CD14-positive monocyte (primary cell): Measurements from ENCODE around the gene ACSL1. TPM values are rescaled to one million over a fixed set of nuclear protein-coding genes. Genes with fewer than 3 reads are reported as not detected.

Experiments used
- DNase-seq, 3 donors: peaks; one replicate each; pipeline ENCODE4 v3.0.0-alpha.2; 2011 to 2022
- H2AFZ ChIP-seq: 2 replicates; pipeline ENCODE4 v1.6.0; 2012; ENCODE audit warnings: mild to moderate bottlenecking, low read depth, low read length, inconsistent platforms; ENCODE audit not compliant: insufficient read depth, poor library complexity, severe bottlenecking
- H3K27ac ChIP-seq, 2 donors: 1 replicate in 1 of 2; 2 replicates in 1 of 2; pipeline ENCODE4 v1.5.1; 2012 to 2013; ENCODE audit warnings: low read length in 2 of 2, control low read depth in 1 of 2, inconsistent platforms in 1 of 2, low read depth in 1 of 2, mild to moderate bottlenecking in 1 of 2
- H3K27me3 ChIP-seq, 2 donors: one replicate each; pipeline versions ENCODE4 v1.6.0 to v1.6.1; 2011 to 2013; ENCODE audit warnings: low read length in 2 of 2; ENCODE audit not compliant: control insufficient read depth in 2 of 2, insufficient read depth in 2 of 2
- H3K36me3 ChIP-seq, 2 donors: replicated peaks in 1 of 2; 1 replicate in 1 of 2; 2 replicates in 1 of 2; pipeline versions ENCODE4 v1.5.1 to v1.6.1; 2012 to 2013; ENCODE audit warnings: low read length in 2 of 2, control low read depth in 1 of 2, inconsistent platforms in 1 of 2, mild to moderate bottlenecking in 1 of 2; ENCODE audit not compliant: insufficient read depth in 2 of 2, control insufficient read depth in 1 of 2
- H3K4me1 ChIP-seq, 2 donors: 1 replicate in 1 of 2; 2 replicates in 1 of 2; pipeline versions ENCODE4 v1.5.1 to v1.6.1; 2012 to 2013; ENCODE audit warnings: low read length in 2 of 2, control low read depth in 1 of 2, inconsistent platforms in 1 of 2, mild to moderate bottlenecking in 1 of 2, moderate library complexity in 1 of 2; ENCODE audit not compliant: insufficient read depth in 2 of 2, control insufficient read depth in 1 of 2
- H3K4me2 ChIP-seq: replicated peaks from 2 replicates; pipeline ENCODE3; 2012; ENCODE audit warnings: low read length, moderate library complexity, mild to moderate bottlenecking; ENCODE audit not compliant: poor library complexity, severe bottlenecking; ENCODE audit errors: extremely low read depth
- H3K4me3 ChIP-seq, 3 experiments: fragments of 200-600 bp in 1 of 3; sonication (generic) in 1 of 3; replicated peaks in 1 of 3; 1 replicate in 2 of 3; 2 replicates in 1 of 3; pipeline ENCODE4 v1.5.1; 2011 to 2013; ENCODE audit warnings: low read length in 3 of 3, mild to moderate bottlenecking in 3 of 3, control low read depth in 2 of 3, low read depth in 2 of 3, inconsistent platforms in 1 of 3, moderate library complexity in 1 of 3
- H3K79me2 ChIP-seq: 2 replicates; pipeline ENCODE4 v1.6.0; 2012; ENCODE audit warnings: mild to moderate bottlenecking, control low read depth, inconsistent platforms, low read length, moderate library complexity; ENCODE audit not compliant: insufficient read depth
- H3K9ac ChIP-seq: 2 replicates; pipeline ENCODE4 v1.6.0; 2017; ENCODE audit warnings: low read length, mild to moderate bottlenecking; ENCODE audit not compliant: insufficient read depth, poor library complexity, severe bottlenecking
- H3K9me3 ChIP-seq, 2 donors: replicated peaks in 1 of 2; 1 replicate in 1 of 2; 2 replicates in 1 of 2; pipeline versions ENCODE4 v1.5.1 to v1.6.1; 2012 to 2013; ENCODE audit warnings: low read length in 2 of 2, control low read depth in 1 of 2; ENCODE audit not compliant: control insufficient read depth in 1 of 2, insufficient read depth in 1 of 2
- H4K20me1 ChIP-seq: 2 replicates; pipeline ENCODE4 v1.6.0; 2012; ENCODE audit warnings: mild to moderate bottlenecking, low read length, control low read depth, moderate library complexity; ENCODE audit not compliant: insufficient read depth
- H3K27ac Mint-ChIP-seq, 7 donors: one replicate each; pipeline ENCODE4 v1.8.0; 2020; ENCODE audit warnings: mild to moderate bottlenecking in 7 of 7, mixed read lengths in 7 of 7, moderate library complexity in 6 of 7, inconsistent platforms in 2 of 7
- H3K27me3 Mint-ChIP-seq, 3 donors: one replicate each; pipeline ENCODE4 v1.8.0; 2021 to 2022; ENCODE audit warnings: low read depth in 3 of 3, mild to moderate bottlenecking in 3 of 3, mixed read lengths in 3 of 3, moderate library complexity in 3 of 3, inconsistent platforms in 1 of 3
- H3K36me3 Mint-ChIP-seq, 2 donors: one replicate each; pipeline ENCODE4 v1.8.0; 2020; ENCODE audit warnings: mixed read lengths in 2 of 2, inconsistent platforms in 1 of 2, mild to moderate bottlenecking in 1 of 2
- H3K4me1 Mint-ChIP-seq: one replicate; pipeline ENCODE4 v1.8.0; 2020; ENCODE audit warnings: mild to moderate bottlenecking, mixed read lengths
- H3K4me3 Mint-ChIP-seq, 2 donors: one replicate each; pipeline ENCODE4 v1.8.0; 2020; ENCODE audit warnings: mild to moderate bottlenecking in 2 of 2, mixed read lengths in 2 of 2, moderate library complexity in 1 of 2
- H3K9me3 Mint-ChIP-seq, 7 donors: one replicate each; pipeline ENCODE4 v1.8.0; 2020 to 2022; ENCODE audit warnings: mixed read lengths in 7 of 7, mild to moderate bottlenecking in 6 of 7, moderate library complexity in 6 of 7, inconsistent platforms in 2 of 7
- WGBS: methylation state at CpG from one replicate; pipeline ENCODE4 v1.1.5; 2013; ENCODE audit warnings: missing lambda C conversion rate; ENCODE audit not compliant: insufficient coverage; 5-methylcytosine and 5-hydroxymethylcytosine counted together
- intact Hi-C, 2 donors: fragments of 100-400 bp; cut with micrococcal nuclease; formaldehyde crosslinking; loops; one replicate each; pipeline versions ENCODE4 v1.15.0 to v1.15.1; 2023
- polyA plus RNA-seq, 3 donors: library from polyadenylated mRNA; depleted of rRNA in 1 of 3; unstranded in 2 of 3; stranded (reverse) in 1 of 3; fragments of 300-500 nt in 2 of 3; fragments of >200 nt in 1 of 3; fragmentation: Illumina TruSeq in 2 of 3; gene quantifications; 1 replicate in 2 of 3; 2 replicates in 1 of 3; pipeline ENCODE4 v1.2.3, GENCODE V29; 2012 to 2021
- TF ChIP-seq, protein P1 (sequence below): fragments of 200-600 bp; IDR thresholded peaks from one replicate; pipeline ENCODE4 v1.8.0; 2022; ENCODE audit warnings: antibody characterized with exemption, mild to moderate bottlenecking

Gene ACSL1
- polyA plus RNA-seq, 3 donors = 72.4 to 115 (median 115) TPM

DNA sequence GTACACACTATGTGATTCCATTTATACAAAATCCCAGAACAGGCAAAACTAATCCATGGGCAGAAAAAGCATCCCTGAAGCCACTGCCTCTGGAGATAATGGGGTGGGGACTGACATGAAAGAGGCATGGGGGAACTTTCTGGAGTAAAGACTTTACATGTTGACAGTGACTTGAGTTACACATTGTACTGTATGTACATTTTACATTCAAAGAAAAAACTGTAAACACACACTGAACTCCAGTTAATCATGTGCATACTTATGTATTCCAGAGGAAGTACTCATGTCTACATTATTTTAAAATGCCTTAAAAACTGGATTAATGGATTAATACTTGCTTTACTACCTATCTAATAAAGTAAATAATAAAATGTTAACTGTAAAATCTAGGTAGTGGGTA is 113.4 kb downstream of the ACSL1 start:
- TF ChIP-seq, protein P1, sequence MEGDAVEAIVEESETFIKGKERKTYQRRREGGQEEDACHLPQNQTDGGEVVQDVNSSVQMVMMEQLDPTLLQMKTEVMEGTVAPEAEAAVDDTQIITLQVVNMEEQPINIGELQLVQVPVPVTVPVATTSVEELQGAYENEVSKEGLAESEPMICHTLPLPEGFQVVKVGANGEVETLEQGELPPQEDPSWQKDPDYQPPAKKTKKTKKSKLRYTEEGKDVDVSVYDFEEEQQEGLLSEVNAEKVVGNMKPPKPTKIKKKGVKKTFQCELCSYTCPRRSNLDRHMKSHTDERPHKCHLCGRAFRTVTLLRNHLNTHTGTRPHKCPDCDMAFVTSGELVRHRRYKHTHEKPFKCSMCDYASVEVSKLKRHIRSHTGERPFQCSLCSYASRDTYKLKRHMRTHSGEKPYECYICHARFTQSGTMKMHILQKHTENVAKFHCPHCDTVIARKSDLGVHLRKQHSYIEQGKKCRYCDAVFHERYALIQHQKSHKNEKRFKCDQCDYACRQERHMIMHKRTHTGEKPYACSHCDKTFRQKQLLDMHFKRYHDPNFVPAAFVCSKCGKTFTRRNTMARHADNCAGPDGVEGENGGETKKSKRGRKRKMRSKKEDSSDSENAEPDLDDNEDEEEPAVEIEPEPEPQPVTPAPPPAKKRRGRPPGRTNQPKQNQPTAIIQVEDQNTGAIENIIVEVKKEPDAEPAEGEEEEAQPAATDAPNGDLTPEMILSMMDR = no peak
- Histone ChIP-seq H3K27ac (no peak overlapping the region), H3K4me3 (no peak overlapping the region), H3K9ac (no peak overlapping the region), H3K9me3 (no peaks in the 10 kb centered on the region), H3K36me3 (peaks cover 19 to 39% of the 10 kb centered on the region in 2 donors), H3K79me2 (peaks cover 22% of the 10 kb centered on the region), H3K27me3 (no peaks in the 10 kb centered on the region), H2AFZ (no peak overlapping the region), H4K20me1 (no peaks in the 10 kb centered on the region), H3K4me2 (no peak overlapping the region), H3K4me1 (no peaks in the 10 kb centered on the region)
- Mint-ChIP-seq H3K9me3 (peaks cover 0 to 2% (median 0%) of the 10 kb centered on the region in 7 donors), H3K27ac (peak overlapping the region in 1 of 7 donors; percentile 8), H3K4me1 (no peaks in the 10 kb centered on the region), H3K27me3 (no peaks in the 10 kb centered on the region), H3K36me3 (peaks cover 32 to 55% of the 10 kb centered on the region in 2 donors), H3K4me3 (no peak overlapping the region)
- DNase-seq = no peak
- intact Hi-C loops = no loop called here

DNA sequence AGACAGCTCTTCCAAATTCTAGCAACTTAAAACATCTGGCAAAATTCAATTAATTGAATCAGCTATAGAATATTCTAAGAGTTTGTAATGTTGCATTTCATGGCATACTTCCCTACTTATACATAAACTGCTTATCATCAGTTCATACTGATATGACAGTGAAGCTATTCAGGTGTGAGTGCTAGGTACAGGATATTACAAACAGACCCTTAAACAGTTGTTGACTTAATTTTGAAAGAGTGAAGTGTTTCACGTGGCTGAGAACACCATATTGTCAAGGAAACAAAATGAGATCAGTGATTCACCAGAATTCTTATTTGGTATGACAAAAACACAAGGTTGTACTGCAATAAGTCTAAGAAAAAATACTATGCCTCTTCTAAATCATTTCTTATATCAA is 119.3 kb downstream of the ACSL1 start:
- Histone ChIP-seq H3K9me3 (no peaks in the 10 kb centered on the region), H3K4me2 (no peak overlapping the region), H3K9ac (no peak overlapping the region), H2AFZ (no peak overlapping the region), H3K27me3 (no peaks in the 10 kb centered on the region), H3K79me2 (peaks cover 17% of the 10 kb centered on the region), H3K4me3 (no peak overlapping the region), H4K20me1 (no peaks in the 10 kb centered on the region), H3K4me1 (no peaks in the 10 kb centered on the region), H3K27ac (peak overlapping the region in 1 of 2 donors; percentile 11), H3K36me3 (peaks cover 7 to 54% of the 10 kb centered on the region in 2 donors)
- no peaks in the 10 kb centered on the region for H3K27me3 Mint-ChIP-seq
- no peak for DNase-seq
- no peaks in the 10 kb centered on the region for H3K4me1 Mint-ChIP-seq
- intact Hi-C loops = no loop called here
- peaks cover 32 to 41% of the 10 kb centered on the region in 2 donors for H3K36me3 Mint-ChIP-seq
- WGBS = no CpG with 5 or more reads among the region's 1 CpG
- H3K9me3 Mint-ChIP-seq = peaks cover 0 to 2% (median 0%) of the 10 kb centered on the region in 7 donors
- no peak overlapping the region for H3K27ac Mint-ChIP-seq
- TF ChIP-seq, protein P1 = no peak
- H3K4me3 Mint-ChIP-seq = no peak overlapping the region
